Measurements from ENCODE around the gene HSPA9.

The HSPA9 gene

GRCh38 chr5:138568061-138568824, 7.0 kb downstream of the HSPA9 start:
- intact Hi-C loops (cut with DNase I): no loop called here
- no peak for DNase-seq

- intact Hi-C loops (cut with DNase I): no loop called here
Measured at GRCh38 chr5:138566792-138567191, 8.4 kb downstream of the HSPA9 start.

GRCh38 chr5:138565100-138565821, 9.9 kb downstream of the HSPA9 start:
- intact Hi-C loops (cut with DNase I): no loop called here
- DNase-seq: no peak

More at GRCh38 chr5:138566792-138567191, 8.4 kb downstream of the HSPA9 start:
- no peak for DNase-seq

GRCh38 chr5:138564242-138564641, 11.0 kb downstream of the HSPA9 start:
- intact Hi-C loops (cut with DNase I): no loop called here

GRCh38 chr5:138563340-138564118, 11.7 kb downstream of the HSPA9 start:
- intact Hi-C loops (cut with DNase I): no loop called here
- no peak for DNase-seq

More at GRCh38 chr5:138564242-138564641, 11.0 kb downstream of the HSPA9 start:
- DNase-seq: no peak

GRCh38 chr5:138560971-138561370, 14.2 kb downstream of the HSPA9 start:
- intact Hi-C loops (cut with DNase I): no loop called here
- no peak for DNase-seq

- intact Hi-C loops (cut with DNase I): no loop called here
- peak in 1 of 42 donors; percentile 19 for DNase-seq
Measured at GRCh38 chr5:138559937-138560336, 15.3 kb downstream of the HSPA9 start.

- DNase-seq: no peak
- intact Hi-C loops (cut with DNase I): no loop called here
Measured at GRCh38 chr5:138557677-138558076, 17.5 kb downstream of the HSPA9 start.

GRCh38 chr5:138554143-138554542, 21.1 kb downstream of the HSPA9 start:
- DNase-seq: no peak
- intact Hi-C loops (cut with DNase I): no loop called here

- DNase-seq: no peak
- intact Hi-C loops (cut with DNase I): no loop called here
Measured at GRCh38 chr5:138553437-138554095, 21.6 kb downstream of the HSPA9 start.

GRCh38 chr5:138552657-138553056, 22.5 kb downstream of the HSPA9 start:
- intact Hi-C loops (cut with DNase I): no loop called here
- DNase-seq: no peak

- DNase-seq: peak in 6 of 42 donors; percentile 24 to 55 (median 44)
- intact Hi-C loops (cut with DNase I): loop anchor here (10.0 kb wide), 1 partner anchor 195 kb away; the partner anchor contains the start of gene KDM3B
Measured at GRCh38 chr5:138549414-138549813, 25.8 kb downstream of the HSPA9 start.

GRCh38 chr5:138545919-138546562, 29.2 kb downstream of the HSPA9 start:
- intact Hi-C loops (cut with DNase I): loop anchor here (10.0 kb wide), 1 partner anchor 191 kb away; the partner anchor contains the start of gene KDM3B
- DNase-seq: no peak

- intact Hi-C loops (cut with DNase I): loop anchor here (10.0 kb wide), 1 partner anchor 190 kb away; the partner anchor contains the start of gene KDM3B
- peak in 1 of 42 donors; percentile 38 for DNase-seq
Measured at GRCh38 chr5:138544181-138545134, 30.7 kb downstream of the HSPA9 start.

GRCh38 chr5:138543730-138544104, 31.5 kb downstream of the HSPA9 start:
- intact Hi-C loops (cut with DNase I): loop anchor here (1.0 to 10.0 kb wide), 2 partner anchors 32 to 189 kb away; partner anchors contain the start of genes HSPA9 and KDM3B
- DNase-seq: no peak

- DNase-seq: peak; percentile 100
- intact Hi-C loops (cut with DNase I): loop anchor here (1.0 to 10.0 kb wide), 2 partner anchors 32 to 188 kb away; partner anchors contain the start of genes HSPA9 and KDM3B
Measured at GRCh38 chr5:138542956-138543729, 32.1 kb downstream of the HSPA9 start, which contains the start of gene ETF1. Gene ETF1 (minus strand): TSS chr5:138543236. CDS start chr5:138542918, 318 bp downstream.
